ENCODE data around the gene PCNA.

The PCNA gene

GRCh38 chr20:5119435-5120184, at the start of gene PCNA:
PCNA (minus strand) TSS chr20:5119958; CDS start chr20:5119798, 160 bp downstream.
- peak; percentile 98 for DNase-seq

- DNase-seq = peak; percentile 28
These were observed 49.1 kb upstream of the PCNA start for GRCh38 chr20:5168651-5169396.

- DNase-seq = peak; percentile 26
These were observed 45.2 kb upstream of the PCNA start for GRCh38 chr20:5164645-5165625.

GRCh38 chr20:5161536-5162164, 41.9 kb upstream of the PCNA start:
- no peak for DNase-seq

DNA sequence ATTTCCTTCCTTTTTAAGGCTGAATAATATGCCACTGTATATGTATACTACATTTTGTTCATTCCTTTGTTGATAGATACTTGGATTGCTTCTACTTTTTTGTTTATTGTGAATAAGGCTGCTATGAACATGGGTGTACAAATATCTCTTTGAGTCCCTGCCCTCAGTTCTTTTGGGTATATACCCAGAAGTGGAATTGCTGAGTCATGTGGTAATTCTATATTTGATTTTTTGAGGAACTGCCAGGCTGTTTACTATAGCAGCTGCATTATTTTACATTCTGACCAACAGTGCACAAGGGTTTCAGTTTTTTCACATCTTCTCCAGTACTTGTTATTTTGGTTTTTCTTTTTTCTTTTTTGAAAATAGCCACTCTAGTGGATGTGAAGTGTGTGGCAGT, 41.1 kb upstream of the PCNA start:
- DNase-seq = peak; percentile 61

DNA sequence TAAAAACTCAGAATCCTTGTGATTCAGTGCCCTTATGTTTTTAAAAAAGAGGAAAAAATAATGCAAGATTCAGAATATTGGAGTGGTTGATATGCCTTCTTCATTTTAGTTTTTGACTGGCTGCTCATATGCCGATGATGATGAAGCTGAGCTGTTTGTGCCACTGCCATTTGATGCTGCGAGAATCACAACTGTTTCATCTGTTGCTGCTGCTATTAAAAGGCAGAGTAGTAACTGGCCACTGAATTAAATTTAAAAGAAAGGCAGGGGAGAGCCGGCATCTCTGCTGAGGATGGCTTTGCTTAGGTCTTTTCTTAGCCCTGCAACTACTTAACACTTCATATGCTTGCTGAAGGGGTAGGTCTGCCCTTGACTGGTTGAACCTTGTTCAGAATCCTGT, 40.2 kb upstream of the PCNA start:
- DNase-seq = no peak

GRCh38 chr20:5156675-5157448, 37.1 kb upstream of the PCNA start:
- no peak for DNase-seq

- no peak for DNase-seq
These were observed 35.6 kb upstream of the PCNA start for GRCh38 chr20:5155404-5155803.

GRCh38 chr20:5154543-5154925, 34.8 kb upstream of the PCNA start:
- DNase-seq = no peak

DNA sequence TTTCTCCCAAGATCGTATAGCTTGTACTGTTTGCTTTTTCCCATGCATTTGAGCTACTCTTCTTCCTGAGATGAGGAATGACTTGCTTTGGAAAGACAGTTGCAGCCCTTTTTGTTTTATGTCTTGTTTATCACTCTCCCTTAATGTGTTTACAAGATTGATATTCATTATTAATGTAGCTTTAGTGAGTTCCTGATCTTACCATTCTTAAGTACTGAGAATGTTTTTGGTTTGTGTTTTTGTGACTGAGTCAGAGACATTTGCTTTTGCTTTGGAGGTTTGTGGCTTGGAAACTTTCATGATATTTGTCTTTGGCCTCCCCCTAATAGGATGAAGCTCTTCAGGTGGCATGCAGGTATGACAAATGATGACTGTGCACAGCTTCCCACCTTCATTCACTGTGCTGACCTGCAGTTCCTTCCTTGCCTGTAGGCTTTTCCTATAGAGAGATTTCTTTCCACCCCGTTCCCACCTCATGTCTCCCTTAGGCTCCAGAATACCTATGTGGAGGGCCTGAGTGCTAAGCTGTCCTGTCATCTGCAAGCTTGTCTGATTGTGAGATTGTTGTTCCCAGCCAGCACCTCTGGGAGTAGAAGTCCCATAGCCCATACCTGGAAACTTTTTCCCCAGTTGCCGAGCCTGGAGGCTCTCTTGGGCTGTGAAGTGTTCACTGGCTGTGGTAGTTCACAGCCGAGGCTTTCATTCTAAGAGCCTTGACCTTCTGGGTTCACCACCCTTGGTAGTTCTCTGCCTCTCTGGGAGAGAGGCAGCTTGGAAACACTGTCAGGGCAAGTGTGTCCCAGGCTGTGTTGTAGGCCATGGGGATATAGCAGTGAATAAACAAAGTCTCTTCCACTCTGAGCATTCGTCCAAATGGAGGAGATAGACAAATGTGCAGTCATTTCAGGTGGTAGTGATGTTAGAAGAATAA, 34.1 kb upstream of the PCNA start:
- no peak for DNase-seq

GRCh38 chr20:5153152-5153467, 33.4 kb upstream of the PCNA start:
- no peak for DNase-seq

DNA sequence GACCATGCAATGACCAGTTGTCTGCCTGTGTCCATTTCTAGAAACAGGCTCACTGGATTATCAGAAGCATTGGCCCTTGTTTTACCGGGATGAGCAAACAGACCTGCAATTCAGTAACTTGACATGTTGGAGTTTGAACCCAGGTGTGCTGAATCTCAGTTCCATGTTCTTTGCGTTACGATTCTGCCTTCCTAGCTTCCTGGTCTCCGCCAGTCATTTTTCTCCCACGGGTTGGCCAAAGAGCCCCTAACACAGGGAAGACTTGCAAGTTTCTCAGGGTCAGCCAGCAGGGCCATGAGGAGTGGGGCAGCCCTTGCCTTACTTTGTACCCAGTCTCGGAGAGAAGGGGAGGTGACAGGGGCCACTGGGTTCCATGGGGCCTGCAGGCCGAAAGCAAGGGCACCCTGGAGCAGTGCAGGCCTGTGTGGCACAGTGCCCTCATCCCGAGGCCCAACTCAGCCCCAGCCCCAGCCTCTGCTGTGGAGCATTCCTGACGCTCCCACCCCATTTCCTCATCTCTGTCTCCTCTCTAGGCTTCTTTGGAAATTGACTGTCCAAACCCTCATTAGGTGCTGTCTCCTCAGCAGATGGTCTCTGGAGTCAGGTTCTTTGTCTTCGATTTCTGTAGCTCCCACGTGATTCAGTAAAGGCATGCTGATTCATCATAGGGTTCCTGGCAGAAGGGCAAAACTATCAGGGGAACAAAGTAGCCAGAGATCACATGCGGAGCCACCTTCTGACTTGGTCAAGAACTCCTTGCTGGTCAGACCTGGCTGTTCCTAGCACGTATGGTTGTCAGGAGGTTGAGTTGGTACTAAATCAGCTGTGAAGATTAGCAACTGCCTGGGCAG, 30.7 kb upstream of the PCNA start:
- DNase-seq = peak; percentile 32

DNA sequence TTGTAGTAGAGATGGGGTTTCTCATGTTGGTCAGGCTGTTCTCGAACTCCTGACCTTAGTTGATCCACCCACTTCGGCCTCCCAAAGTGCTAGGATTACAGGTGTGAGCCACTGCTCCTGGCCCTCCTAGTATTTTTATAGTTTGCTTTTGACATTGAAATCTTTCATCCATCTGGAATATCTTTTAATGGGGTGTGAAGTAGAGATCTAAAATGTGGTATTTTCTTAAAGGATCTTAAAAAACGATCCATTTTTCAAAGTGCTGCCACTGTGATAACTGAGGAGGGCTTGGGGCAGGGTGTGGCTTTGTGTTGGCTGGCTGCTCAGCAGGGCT, 30.1 kb upstream of the PCNA start:
- DNase-seq = no peak

GRCh38 chr20:5148581-5148980, 28.8 kb upstream of the PCNA start:
- no peak for DNase-seq

DNA sequence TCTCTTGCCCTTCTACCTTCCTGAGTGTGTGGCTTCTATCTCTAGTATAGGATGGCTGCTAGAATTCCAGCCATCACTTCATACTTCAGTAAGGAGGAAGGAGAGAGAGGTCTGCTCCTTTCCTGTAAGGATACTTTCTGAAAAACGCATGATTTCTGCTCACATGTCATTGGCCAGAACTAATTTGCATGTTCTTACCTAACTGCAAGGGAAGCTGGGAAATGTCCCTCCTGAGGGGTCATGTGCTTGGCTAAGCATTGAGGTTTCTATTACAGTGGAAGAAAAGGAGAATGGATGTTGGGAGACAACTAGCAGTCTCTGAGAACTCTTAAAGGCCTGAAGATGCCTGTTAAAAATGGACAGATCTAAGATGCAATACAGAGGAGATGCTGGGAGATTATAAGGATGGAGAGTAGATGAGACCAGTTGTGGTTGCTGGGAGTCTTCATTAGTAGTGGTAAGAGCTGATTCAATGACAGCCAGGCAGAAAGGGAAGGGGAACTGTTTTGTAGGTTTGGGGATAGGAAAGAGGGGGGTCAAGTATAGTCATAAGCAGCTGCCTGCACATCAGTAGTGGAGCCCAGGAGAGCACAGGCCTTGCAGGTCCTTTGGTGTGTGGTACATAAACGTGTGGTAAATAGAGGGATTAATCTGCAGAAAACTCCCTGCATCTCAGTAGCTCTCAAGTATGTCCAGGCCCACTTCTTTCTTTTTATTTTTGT, 27.3 kb upstream of the PCNA start:
- DNase-seq = peak; percentile 71

DNA sequence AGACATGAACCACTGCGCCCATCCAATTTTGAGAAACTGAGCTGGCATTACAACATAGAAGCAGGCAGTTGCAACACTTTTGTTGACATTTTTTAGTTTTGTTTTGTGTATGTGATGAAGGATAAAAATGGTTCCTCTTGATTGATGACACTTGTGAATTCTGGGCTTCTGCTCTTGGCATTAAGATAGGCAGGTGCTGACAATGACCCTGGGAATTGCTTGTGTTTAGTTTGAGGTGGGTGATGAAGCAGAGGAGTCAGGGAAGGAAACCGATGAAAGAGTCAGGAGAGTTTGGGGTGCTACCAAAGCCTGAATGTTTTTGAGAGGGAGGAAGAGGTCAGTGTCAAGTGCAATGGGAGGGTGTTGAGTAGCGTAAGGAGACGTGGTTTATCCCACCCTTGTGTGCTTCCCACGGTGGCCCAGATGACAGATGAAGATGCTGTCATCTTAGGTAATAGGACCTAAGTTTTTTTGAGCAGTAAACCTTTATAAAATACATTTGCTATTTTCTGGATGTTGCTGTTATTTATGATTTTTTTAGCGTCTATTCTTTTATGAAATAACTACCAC, 26.4 kb upstream of the PCNA start:
- peak; percentile 73 for DNase-seq

GRCh38 chr20:5145365-5146098, 25.8 kb upstream of the PCNA start:
- peak; percentile 20 for DNase-seq

- DNase-seq = peak; percentile 75
These were observed 24.1 kb upstream of the PCNA start for GRCh38 chr20:5143851-5144250.

Measured in suppressor macrophage treated with lipopolysaccharide for 4 hours (primary cell).